Measurements from ENCODE around the gene EIF4G3. TPM values are rescaled to one million over a fixed set of nuclear protein-coding genes. Genes with fewer than 3 reads are reported as not detected.

EIF4G3 gene
- total and polyA plus RNA-seq, 9 of the 15 experiments (the other 6 are each of a cell fraction or from before 2014, with no cell fraction given): 6.7 to 40.5 (median 32.1) TPM

DNA sequence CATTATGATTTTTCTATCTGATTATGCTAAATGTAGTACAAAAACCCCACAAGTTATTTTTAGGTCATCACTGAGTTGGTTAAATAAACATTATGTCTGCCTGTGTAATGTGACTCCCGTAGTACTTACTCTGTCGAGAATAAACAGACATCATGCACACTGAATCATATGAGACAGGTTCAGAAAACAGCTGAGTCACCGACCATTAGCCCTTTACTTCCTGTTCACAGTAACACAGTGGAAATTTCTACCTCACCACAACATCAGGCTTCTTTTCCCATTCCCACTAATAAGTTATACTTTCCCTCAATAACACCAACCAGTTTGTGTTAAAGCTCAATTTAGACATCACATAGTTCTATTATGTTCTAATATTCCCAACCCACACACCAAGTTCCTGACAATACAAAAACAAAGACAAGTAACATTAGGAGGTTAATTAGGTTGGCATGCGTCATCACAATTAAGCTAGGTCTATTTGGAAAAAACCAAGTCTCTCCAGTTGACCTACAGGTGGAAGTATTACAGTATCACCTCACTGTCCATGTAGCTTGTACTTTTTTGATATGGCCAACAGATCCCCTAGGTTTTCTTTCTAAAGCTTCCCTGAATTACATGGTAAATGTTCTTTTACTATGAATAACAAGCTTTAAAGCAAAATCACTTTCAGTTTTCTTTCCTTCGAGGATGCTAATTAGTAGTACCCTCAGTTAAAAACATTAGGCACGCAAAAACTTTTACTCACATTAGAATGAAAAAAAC, 154.2 kb downstream of the EIF4G3 start (continued):
- peak; percentile 16 for TF ChIP-seq ARHGAP35 (IDR thresholded peaks at IDR 0.05; ENCODE audit: partially characterized antibody)
- peak; percentile 76 for TF ChIP-seq EP400 (IDR thresholded peaks at IDR 0.05)
- TF ChIP-seq STAT5B (CRISPR knock-in tag; IDR thresholded peaks at IDR 0.05): no peak
- no peak for TF ChIP-seq KDM2B (CRISPR knock-in tag; IDR thresholded peaks at IDR 0.05)
- TF ChIP-seq, protein P1, sequence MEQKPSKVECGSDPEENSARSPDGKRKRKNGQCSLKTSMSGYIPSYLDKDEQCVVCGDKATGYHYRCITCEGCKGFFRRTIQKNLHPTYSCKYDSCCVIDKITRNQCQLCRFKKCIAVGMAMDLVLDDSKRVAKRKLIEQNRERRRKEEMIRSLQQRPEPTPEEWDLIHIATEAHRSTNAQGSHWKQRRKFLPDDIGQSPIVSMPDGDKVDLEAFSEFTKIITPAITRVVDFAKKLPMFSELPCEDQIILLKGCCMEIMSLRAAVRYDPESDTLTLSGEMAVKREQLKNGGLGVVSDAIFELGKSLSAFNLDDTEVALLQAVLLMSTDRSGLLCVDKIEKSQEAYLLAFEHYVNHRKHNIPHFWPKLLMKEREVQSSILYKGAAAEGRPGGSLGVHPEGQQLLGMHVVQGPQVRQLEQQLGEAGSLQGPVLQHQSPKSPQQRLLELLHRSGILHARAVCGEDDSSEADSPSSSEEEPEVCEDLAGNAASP (IDR thresholded peaks at IDR 0.05): no peak
- TF ChIP-seq ZNF551 (CRISPR knock-in tag; IDR thresholded peaks at IDR 0.05): no peak
- TF ChIP-seq SNRNP70 (optimal IDR thresholded peaks at IDR 0.05; ENCODE audit: low read depth, low read length): no peak
- TF ChIP-seq, protein P2, sequence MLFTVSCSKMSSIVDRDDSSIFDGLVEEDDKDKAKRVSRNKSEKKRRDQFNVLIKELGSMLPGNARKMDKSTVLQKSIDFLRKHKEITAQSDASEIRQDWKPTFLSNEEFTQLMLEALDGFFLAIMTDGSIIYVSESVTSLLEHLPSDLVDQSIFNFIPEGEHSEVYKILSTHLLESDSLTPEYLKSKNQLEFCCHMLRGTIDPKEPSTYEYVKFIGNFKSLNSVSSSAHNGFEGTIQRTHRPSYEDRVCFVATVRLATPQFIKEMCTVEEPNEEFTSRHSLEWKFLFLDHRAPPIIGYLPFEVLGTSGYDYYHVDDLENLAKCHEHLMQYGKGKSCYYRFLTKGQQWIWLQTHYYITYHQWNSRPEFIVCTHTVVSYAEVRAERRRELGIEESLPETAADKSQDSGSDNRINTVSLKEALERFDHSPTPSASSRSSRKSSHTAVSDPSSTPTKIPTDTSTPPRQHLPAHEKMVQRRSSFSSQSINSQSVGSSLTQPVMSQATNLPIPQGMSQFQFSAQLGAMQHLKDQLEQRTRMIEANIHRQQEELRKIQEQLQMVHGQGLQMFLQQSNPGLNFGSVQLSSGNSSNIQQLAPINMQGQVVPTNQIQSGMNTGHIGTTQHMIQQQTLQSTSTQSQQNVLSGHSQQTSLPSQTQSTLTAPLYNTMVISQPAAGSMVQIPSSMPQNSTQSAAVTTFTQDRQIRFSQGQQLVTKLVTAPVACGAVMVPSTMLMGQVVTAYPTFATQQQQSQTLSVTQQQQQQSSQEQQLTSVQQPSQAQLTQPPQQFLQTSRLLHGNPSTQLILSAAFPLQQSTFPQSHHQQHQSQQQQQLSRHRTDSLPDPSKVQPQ (CRISPR knock-in tag; IDR thresholded peaks at IDR 0.05; ENCODE audit: borderline replicate concordance): no peak
- TF ChIP-seq BRCA1 (IDR thresholded peaks at IDR 0.05): no peak
- TF ChIP-seq BRCA1 (CRISPR knock-in tag; IDR thresholded peaks at IDR 0.05): no peak
- TF ChIP-seq MTF1 (CRISPR knock-in tag; IDR thresholded peaks at IDR 0.05; ENCODE audit: borderline replicate concordance): no peak
- TF ChIP-seq MAFG (tag; conservative IDR thresholded peaks at IDR 0.05): peak; percentile 100
- no peak for TF ChIP-seq CBX8 (IDR thresholded peaks at IDR 0.05; ENCODE audit: borderline replicate concordance, extremely low read depth, low read depth, low read length, poor library complexity, severe bottlenecking)
- no peak for TF ChIP-seq ZNF184 (CRISPR knock-in tag; IDR thresholded peaks at IDR 0.05)
- no peak for TF ChIP-seq SREBF2 (CRISPR knock-in tag; IDR thresholded peaks at IDR 0.05)
- peak; percentile 84 for TF ChIP-seq HDAC2 (IDR thresholded peaks at IDR 0.05)
- no peak for TF ChIP-seq ZFP36 (IDR thresholded peaks at IDR 0.05; ENCODE audit: low read depth, low read length, partially characterized antibody)
- TF ChIP-seq HDAC1 (IDR thresholded peaks at IDR 0.05): peak in 1 of 2 experiments; percentile 76; a peak in 2 of 4 replicates
- TF ChIP-seq ILF3 (IDR thresholded peaks at IDR 0.05; ENCODE audit: borderline replicate concordance): no peak
- TF ChIP-seq ZNF436 (CRISPR knock-in tag; IDR thresholded peaks at IDR 0.05): no peak
- no peak for TF ChIP-seq RHOXF2B (CRISPR knock-in tag; conservative IDR thresholded peaks at IDR 0.05)
- no peak for TF ChIP-seq GABPB2 (CRISPR knock-in tag; conservative IDR thresholded peaks at IDR 0.05)
- TF ChIP-seq MIER1 (IDR thresholded peaks at IDR 0.05; ENCODE audit: low read depth): no peak
- no peak for TF ChIP-seq SRSF3 (IDR thresholded peaks at IDR 0.05; ENCODE audit: insufficient read depth, low read length)
- TF ChIP-seq DNMT1 (IDR thresholded peaks at IDR 0.05): 0 out of 2 replicates have a peak, but pooled peaks have one; percentile 38
- TF ChIP-seq NEUROD1 (IDR thresholded peaks at IDR 0.05; ENCODE audit: borderline replicate concordance, low read depth, low read length, partially characterized antibody): peak; percentile 77
- TF ChIP-seq NFRKB (IDR thresholded peaks at IDR 0.05; ENCODE audit: low read depth): peak; percentile 97
- no peak for TF ChIP-seq FIP1L1 (IDR thresholded peaks at IDR 0.05; ENCODE audit: low read depth, low read length, poor library complexity, severe bottlenecking)

Measured in K562 (cell line).